ENCODE measurements around the gene CACHD1.
"Not testable (repeated sequence)": the region's sequence is repeated elsewhere in the genome, so short reads cannot be mapped to it uniquely, and the experiment has no call there.

CACHD1 gene

GRCh38 chr1:64691626-64692025 is 221.7 kb downstream of the CACHD1 start:
- no peak for DNase-seq (ENCODE audit: low read depth)
- no peak for TF ChIP-seq CTCF (IDR thresholded peaks at IDR 0.05; ENCODE audit: low read depth, low read length, missing control alignments)
- H3K4me3 ChIP-seq (ENCODE audit: low read depth, low read length), result no peak overlapping the region

GRCh38 chr1:64692911-64693310 is 223.0 kb downstream of the CACHD1 start:
- DNase-seq (ENCODE audit: low read depth), result no peak
- H3K4me3 ChIP-seq (ENCODE audit: low read depth, low read length), result no peak overlapping the region
- TF ChIP-seq CTCF (IDR thresholded peaks at IDR 0.05; ENCODE audit: low read depth, low read length, missing control alignments), result no peak

- DNase-seq (ENCODE audit: low read depth), result no peak
- TF ChIP-seq CTCF (IDR thresholded peaks at IDR 0.05; ENCODE audit: low read depth, low read length, missing control alignments), result no peak
- H3K4me3 ChIP-seq (ENCODE audit: low read depth, low read length), result no peak overlapping the region
These were observed 223.5 kb downstream of the CACHD1 start for GRCh38 chr1:64693406-64693805.

DNA sequence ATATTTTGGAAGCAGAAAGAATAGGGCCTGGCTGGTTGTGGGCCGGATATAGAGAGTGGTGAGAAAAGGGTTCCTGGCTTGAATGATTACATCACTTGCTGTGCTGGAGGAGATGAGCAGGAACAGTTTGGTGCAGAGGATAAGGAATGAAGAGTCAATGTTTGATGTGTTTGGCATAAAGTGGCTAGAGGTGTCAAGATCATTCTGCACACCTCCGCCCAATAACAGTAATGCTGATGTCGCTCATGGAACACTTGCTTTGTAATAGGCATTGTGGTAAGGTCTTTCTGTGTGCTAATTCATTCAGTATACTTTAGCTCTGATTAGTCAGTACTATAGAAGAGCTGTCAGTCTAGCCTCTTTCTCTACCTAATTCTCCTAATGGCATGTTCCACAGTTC is 226.9 kb downstream of the CACHD1 start:
- TF ChIP-seq CTCF (IDR thresholded peaks at IDR 0.05; ENCODE audit: low read depth, low read length, missing control alignments), result no peak
- no peak for DNase-seq (ENCODE audit: low read depth)
- H3K4me3 ChIP-seq (ENCODE audit: low read depth, low read length), result no peak overlapping the region

DNA sequence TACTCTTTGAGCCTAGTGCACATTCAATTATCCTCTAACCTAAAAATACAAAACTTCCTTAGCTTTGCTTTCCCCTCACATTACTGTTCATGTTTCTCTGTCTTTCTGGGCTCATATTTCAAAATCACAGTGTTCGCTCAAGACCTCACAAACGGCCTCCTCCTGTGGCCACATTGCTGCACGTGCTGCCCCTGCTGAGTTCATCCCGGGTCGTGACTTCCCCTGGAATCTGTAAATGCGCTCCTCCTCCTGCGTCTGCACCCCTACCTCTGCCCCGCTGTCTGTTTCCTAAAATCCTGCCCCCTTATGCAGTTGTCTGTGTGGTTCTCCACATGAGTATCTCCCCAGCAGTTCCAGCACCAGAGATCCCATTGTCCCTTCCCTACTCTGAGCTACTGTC is 229.4 kb downstream of the CACHD1 start:
- no peak overlapping the region for H3K4me3 ChIP-seq (ENCODE audit: low read depth, low read length)
- TF ChIP-seq CTCF (IDR thresholded peaks at IDR 0.05; ENCODE audit: low read depth, low read length, missing control alignments), result no peak

GRCh38 chr1:64701071-64701470 is 231.1 kb downstream of the CACHD1 start:
- H3K4me3 ChIP-seq (ENCODE audit: low read depth, low read length), result no peak overlapping the region
- no peak for DNase-seq (ENCODE audit: low read depth)
- no peak for TF ChIP-seq CTCF (IDR thresholded peaks at IDR 0.05; ENCODE audit: low read depth, low read length, missing control alignments)

More for the DNA sequence above, 229.4 kb downstream of the CACHD1 start:
- DNase-seq (ENCODE audit: low read depth), result no peak

DNA sequence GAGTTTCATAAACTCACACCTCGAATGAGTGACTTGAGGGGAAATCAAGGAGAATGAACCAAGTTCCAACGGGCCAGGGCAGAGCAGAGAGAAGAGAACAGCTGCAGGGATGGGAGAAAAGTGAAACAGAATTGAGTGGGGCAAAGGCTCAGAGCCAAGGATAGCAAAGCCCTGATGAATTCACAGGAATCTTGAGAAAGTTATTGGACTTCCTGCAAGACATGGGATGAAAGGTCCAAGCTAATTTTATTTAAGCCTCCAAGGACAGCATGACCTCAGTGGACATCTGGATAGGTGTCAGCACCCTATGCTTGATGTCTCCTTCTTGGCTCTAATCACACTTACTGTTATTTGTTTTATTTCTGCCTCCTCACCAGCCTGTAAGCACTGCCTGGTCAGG is 232.0 kb downstream of the CACHD1 start:
- no peak for TF ChIP-seq CTCF (IDR thresholded peaks at IDR 0.05; ENCODE audit: low read depth, low read length, missing control alignments)
- no peak overlapping the region for H3K4me3 ChIP-seq (ENCODE audit: low read depth, low read length)
- DNase-seq (ENCODE audit: low read depth), result no peak

GRCh38 chr1:64702670-64703069 is 232.7 kb downstream of the CACHD1 start:
- H3K4me3 ChIP-seq (ENCODE audit: low read depth, low read length); DNase-seq (ENCODE audit: low read depth): not testable (repeated sequence)

Data from GM12864 (cell line).